ENCODE results near the gene ZNF514.

ZNF514 gene

DNA sequence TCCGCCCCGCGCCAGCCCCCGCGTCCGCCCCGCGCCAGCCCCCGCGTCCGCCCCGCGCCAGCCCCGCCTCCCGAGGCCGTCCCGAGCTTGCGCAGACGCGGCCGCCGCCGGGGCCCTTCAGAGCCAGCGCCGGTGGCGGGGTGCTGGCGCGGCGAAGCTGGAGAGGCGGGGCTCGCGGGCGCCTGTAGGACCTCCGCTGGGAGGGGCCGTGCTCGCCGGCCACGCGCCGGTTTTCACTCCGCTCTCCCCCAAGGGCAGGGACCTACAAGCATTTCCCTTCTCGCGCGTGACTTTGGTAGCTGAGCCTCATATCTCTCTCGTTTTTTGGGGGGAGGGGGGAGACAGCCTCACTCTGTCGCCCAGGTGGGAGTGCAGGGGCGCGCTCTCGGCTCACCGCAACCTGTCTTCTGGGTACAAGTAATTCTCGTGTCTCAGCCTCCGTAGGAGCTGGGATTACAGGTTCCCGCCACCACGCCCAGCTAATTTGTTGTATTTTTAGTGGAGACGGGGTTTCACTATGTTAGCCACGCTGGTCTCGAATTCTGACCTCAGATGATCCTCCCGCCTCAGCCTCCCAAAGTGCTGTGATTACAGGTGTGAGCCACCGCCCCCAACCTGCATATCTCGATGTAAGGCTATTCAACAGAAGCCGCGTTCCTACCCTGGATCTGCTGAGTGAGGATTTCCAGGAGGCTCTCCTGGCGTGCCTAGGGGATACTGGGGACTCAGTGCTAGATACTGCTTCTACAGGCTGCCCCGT, at the start of gene ZNF514:
ZNF514 (minus strand) TSS at position 159 of the 760 bp plus-strand sequence. CDS start 6,595 bp downstream, outside the sequence.
- DNase-seq, result peak; percentile 60 to 75 (median 70)

- DNase-seq, result no peak
These were observed 48.5 kb upstream of the ZNF514 start for GRCh38 chr2:95208106-95208505.

- peak; percentile 47 to 77 (median 66) for DNase-seq
These were observed 47.7 kb upstream of the ZNF514 start, which contains the start of gene ZNF892 for GRCh38 chr2:95207111-95207961. TSS of gene ZNF892 (plus strand) at chr2:95207521. CDS start at chr2:95207816, 295 bp downstream.

- DNase-seq, result no peak
These were observed 46.4 kb upstream of the ZNF514 start for GRCh38 chr2:95206096-95206495.

- no peak for DNase-seq
These were observed 44.7 kb upstream of the ZNF514 start for GRCh38 chr2:95204396-95204795.

DNA sequence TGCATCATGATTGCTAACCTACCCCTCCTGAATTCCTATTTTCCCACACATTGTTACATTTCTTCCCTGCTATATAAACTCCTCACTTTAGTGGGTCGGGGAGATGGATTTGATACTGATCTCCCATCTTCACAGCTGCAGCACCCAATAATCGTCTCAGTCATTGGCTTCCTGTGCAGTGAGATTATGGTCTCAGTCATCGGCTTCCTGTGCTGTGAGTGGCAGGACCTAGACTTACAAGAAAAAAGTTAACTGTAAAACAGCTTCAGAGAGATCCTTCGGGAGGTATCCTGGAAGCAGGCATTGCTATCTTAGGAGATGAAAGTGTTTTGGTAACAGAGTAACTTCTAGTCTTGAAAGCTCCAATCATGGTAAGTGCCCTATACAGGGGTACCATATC, 44.3 kb upstream of the ZNF514 start:
- DNase-seq, result no peak

GRCh38 chr2:95192956-95193355, 33.3 kb upstream of the ZNF514 start:
- DNase-seq, result peak in 4 of 6 experiments; percentile 6 to 28 (median 12)

GRCh38 chr2:95185973-95186372, 26.3 kb upstream of the ZNF514 start:
- DNase-seq, result no peak

GRCh38 chr2:95185197-95185596, 25.5 kb upstream of the ZNF514 start:
- no peak for DNase-seq

DNA sequence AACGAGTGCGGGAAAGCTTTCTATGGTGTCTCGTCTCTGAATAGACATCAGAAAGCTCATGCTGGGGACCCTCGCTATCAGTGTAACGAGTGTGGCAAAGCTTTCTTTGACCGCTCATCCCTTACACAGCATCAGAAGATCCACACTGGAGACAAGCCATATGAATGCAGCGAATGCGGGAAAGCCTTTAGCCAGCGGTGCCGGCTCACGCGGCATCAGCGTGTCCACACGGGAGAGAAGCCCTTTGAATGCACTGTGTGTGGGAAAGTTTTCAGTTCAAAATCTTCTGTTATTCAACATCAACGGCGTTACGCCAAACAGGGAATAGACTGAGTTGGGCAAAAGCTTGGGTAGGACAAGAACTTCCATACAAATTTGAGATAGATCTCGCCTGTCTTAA, 22.1 kb upstream of the ZNF514 start:
- no peak for DNase-seq

GRCh38 chr2:95179451-95179850, 19.8 kb upstream of the ZNF514 start:
- no peak for DNase-seq

DNA sequence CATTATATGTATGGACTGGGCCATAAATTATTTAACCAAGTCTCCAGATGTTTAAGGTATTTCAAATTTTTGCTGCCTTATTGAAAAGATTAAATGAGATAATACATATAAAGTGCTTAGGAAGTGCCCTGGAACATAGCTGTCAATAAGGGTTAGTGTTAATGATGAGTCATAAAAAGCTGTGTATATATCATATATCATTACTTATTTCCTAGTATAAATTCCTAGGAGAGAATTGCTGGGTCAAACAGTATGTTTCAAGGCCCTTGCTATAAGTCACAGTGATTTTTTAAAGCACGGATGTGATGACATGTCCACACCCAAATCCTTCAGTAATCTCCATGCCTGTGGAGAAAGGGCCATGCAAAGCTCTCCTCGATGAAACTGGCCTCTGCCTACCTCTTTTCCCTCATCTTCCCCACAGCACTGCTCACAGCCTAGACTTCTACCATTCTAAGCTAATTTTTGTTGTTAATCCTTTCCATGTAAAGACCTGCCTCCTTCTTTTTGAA, 14.4 kb upstream of the ZNF514 start:
- no peak for DNase-seq

GRCh38 chr2:95171902-95172301, 12.3 kb upstream of the ZNF514 start:
- no peak for DNase-seq

DNA sequence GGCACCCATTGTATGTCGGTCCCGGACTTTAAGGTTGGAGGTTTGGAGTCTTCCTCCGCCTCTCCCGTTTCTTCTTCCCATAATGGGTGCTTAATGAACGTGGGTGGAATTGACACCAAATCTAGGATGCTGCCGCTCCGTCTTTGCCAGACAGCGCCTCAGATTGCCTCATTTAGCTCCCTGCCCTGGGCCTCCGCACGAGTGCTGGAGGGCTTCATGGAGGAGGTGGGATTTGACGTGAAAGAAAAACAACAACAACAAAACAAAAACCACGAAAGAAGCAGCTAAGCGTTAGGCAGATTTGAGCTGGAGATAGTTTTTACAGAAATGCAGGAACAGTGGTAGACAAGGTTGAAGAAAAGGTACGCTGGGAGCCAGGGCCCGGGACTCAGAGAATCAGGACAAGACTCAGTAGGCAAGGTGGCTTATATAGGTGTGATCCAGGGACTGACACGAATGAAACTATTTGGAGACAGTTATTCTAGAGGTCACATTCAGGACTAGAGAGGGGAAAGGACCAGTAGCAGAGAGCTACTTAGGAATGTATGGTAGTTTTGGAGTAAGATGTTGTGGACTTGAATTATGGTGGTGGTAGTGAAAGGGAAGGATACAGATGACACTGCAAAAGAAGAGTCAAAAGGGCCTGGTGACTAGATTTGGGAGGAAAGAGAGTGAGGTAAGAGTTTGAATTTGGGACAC, 6.6 kb upstream of the ZNF514 start:
- no peak for DNase-seq

DNA sequence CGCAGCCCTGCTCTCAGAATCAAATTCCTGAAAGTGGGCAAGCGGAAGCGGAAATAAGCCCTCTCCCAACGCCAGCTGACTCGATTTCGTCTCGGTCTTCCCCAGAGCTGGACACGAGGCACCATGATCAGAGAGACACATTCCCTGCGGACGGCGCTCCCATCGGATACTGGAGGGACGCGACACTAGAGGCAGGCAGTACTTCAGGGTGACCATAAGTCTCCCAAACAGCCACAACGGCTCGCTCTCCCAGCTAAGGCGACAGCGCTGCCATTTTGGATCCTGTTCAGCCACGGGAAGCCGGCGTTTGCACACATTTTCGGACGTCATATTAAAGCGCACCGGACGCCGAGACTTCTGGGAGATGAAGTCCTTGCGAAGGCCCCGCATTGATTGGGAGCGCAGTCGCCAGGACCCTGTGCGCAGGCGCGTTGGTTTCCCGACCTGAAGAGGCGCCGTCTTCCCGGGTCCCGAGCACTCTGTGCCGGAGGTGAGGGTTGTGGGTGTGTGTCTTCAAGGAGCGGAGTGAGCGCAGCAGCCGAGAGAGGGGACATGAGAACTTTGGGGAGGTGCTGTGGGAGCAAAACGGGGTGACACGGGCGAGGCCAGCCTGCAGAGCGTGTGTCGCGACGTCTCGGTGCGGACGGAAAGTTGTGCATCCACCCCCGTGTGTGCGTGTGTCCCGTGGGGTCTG, 5.9 kb upstream of the ZNF514 start, which contains the start of gene ZNF2:
ZNF2 (plus strand) TSS at position 439 of the 694 bp plus-strand sequence. CDS start 10,418 bp downstream, outside the sequence.
- peak; percentile 92 to 97 (median 95) for DNase-seq

- no peak for DNase-seq
These were observed 5.4 kb upstream of the ZNF514 start for GRCh38 chr2:95165030-95165370.

GRCh38 chr2:95158891-95159619, 593 bp downstream of the ZNF514 start:
- DNase-seq, result peak in 4 of 6 experiments; percentile 22 to 62 (median 39)

GRCh38 chr2:95158441-95158840, 1.2 kb downstream of the ZNF514 start:
- no peak for DNase-seq

- no peak for DNase-seq
These were observed 10.2 kb downstream of the ZNF514 start for GRCh38 chr2:95149397-95149984.

DNA sequence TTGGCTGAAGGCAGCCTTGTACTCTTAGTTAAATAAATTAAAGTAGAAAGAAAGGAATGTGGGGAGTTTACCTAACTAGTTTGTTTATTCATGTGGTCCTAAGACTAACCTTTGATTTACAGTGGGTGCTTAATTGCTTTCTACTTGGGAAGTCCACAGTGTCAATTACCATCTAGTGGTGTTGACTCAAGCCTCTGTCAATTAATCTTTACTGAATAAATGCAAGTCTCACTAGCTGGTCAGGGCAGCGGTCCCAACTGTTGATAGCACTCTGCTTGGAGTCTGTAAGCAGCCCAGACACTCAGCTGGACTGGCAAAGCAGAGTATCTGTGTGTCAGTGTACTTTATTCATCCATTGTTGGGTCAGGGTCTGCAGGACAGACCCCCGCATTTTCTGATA, 15.8 kb downstream of the ZNF514 start:
- no peak for DNase-seq

DNA sequence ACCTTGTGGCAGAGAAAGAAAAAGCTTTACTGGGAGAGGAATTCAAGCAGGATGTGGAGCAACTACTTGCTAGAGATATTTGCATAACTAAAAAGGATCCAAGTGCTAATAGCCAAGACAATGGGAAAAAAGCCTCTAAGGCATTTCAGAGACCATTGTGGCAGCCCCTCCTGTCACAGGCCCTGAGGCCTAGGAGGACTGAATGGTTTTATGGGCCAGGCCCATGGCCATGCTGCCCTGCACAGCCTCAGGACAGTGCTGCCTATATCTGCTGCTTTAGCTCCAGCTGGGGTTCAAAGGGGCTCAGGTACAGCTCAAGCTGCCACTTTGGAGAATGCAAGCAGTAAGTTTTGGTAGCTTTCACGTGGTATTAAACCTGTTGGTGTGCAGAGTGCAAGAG, 20.9 kb downstream of the ZNF514 start:
- DNase-seq, result no peak
